Tibial nerve (tissue), 4 donors: ENCODE measurements around the gene IFIT3.

ENCODE experiments used
- CTCF ChIP-seq, 5 experiments: fragments of 200-600 bp in 3 of 5; fragments of 450-650 bp in 2 of 5; sonication (generic) in 3 of 5; IDR thresholded peaks; one replicate each; pipeline ENCODE4 v1.5.1; 2016 to 2019; ENCODE audit warnings: antibody characterized with exemption in 5 of 5, mild to moderate bottlenecking in 3 of 5, moderate library complexity in 2 of 5
- EP300 ChIP-seq, 2 donors: sonication (generic); formaldehyde crosslinking; IDR thresholded peaks; one replicate each; pipeline ENCODE4 v1.6.1; 2017; ENCODE audit warnings: antibody characterized with exemption in 2 of 2, mild to moderate bottlenecking in 1 of 2
- POLR2A ChIP-seq, 2 donors: fragments of 450-650 bp; IDR thresholded peaks; one replicate each; pipeline ENCODE4 v1.6.1; 2017; ENCODE audit warnings: antibody characterized with exemption in 2 of 2, mild to moderate bottlenecking in 2 of 2, moderate library complexity in 2 of 2

GRCh38 chr10:89335226-89335625 is 7.4 kb downstream of the IFIT3 start:
- TF ChIP-seq CTCF (IDR thresholded peaks at IDR 0.05) (no peak), EP300 (IDR thresholded peaks at IDR 0.05) (no peak), POLR2A (IDR thresholded peaks at IDR 0.05) (no peak)
